GM12892 (cell line): ENCODE measurements around the gene TUBB.

Experiments
- POLR2AphosphoS5 ChIP-seq: IDR thresholded peaks from 2 replicates; pipeline ENCODE4 v1.6.1; 2011; ENCODE audit warnings: low read depth, low read length, control low read depth
- TAF1 ChIP-seq: IDR thresholded peaks from 2 replicates; pipeline ENCODE4 v1.6.1; 2011; ENCODE audit warnings: low read depth, mild to moderate bottlenecking, control low read depth, low read length, borderline replicate concordance

GRCh38 chr6:30747300-30747687 is 27.1 kb downstream of the TUBB start:
- TF ChIP-seq POLR2AphosphoS5 (no peak), TAF1 (no peak)
